ENCODE results near the gene MED6.

The MED6 gene
- 35.3 to 38.1 reads per million in 2 donors for total RNA-seq

- peak; percentile 61 for DNase-seq
These were observed at the start of gene MED6 for GRCh38 chr14:70600382-70601157. MED6 (minus strand) TSS chr14:70600655; CDS start chr14:70600637, 18 bp downstream.

DNA sequence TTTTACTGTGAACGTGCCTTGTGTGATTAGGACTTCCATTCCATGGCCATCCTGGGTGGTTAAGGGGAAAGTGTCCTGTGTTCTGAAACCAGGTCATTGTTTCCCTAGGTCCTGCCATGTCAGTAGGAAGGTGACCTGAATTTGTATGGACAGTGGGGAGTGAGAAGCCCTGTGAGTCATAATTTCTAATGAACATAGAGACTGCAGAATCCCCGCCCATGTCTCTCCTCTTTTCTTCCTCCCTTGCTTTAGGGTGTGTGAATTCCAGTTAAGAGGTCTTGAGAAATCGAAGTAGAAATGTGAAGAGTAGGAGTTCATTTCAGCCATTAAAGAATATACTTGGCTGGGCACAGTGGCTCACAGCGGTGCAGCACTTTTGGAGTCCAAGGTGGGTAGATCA, 49.3 kb upstream of the MED6 start:
- DNase-seq: no peak

GRCh38 chr14:70648346-70648745, 47.9 kb upstream of the MED6 start:
- DNase-seq: no peak

DNA sequence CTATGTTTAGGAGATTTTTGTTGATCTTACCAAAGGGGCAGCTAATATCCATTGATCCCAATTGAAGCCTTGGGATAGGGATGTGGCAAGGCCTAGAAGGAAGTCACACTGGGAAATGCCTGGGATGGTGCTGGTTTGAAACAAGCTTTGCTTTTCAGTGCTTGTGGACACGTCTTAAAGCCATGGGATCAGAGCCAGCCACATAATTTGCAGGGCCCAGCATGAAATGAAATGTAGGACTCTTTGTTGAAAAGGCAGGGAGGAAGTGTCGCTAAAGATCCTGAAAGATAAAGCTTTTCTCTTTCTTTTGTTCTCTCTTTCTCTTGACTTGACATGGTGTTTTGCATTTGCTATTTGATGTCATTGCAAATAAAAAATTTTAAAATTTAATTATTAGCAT, 46.2 kb upstream of the MED6 start:
- no peak for DNase-seq

GRCh38 chr14:70645892-70646291, 45.4 kb upstream of the MED6 start:
- DNase-seq: no peak

DNA sequence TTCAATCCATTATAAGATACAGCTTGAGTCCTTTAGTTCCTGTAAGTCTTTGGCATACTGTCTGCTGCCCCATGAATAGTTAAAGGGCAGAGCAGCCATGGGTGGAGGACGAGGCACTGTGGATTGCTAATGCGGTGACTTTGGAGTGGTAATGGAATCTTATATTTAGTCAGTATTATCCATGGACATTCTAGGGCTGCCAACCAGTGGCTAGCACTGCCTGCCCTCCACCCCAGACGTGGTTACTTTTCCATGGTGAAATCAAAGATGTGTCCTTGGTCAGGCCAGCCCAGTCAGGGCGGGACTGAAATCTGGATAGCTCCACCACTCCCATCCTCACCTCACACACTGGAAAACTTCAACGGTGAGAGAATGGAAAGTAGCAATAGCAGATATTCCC, 43.5 kb upstream of the MED6 start:
- DNase-seq: no peak

DNA sequence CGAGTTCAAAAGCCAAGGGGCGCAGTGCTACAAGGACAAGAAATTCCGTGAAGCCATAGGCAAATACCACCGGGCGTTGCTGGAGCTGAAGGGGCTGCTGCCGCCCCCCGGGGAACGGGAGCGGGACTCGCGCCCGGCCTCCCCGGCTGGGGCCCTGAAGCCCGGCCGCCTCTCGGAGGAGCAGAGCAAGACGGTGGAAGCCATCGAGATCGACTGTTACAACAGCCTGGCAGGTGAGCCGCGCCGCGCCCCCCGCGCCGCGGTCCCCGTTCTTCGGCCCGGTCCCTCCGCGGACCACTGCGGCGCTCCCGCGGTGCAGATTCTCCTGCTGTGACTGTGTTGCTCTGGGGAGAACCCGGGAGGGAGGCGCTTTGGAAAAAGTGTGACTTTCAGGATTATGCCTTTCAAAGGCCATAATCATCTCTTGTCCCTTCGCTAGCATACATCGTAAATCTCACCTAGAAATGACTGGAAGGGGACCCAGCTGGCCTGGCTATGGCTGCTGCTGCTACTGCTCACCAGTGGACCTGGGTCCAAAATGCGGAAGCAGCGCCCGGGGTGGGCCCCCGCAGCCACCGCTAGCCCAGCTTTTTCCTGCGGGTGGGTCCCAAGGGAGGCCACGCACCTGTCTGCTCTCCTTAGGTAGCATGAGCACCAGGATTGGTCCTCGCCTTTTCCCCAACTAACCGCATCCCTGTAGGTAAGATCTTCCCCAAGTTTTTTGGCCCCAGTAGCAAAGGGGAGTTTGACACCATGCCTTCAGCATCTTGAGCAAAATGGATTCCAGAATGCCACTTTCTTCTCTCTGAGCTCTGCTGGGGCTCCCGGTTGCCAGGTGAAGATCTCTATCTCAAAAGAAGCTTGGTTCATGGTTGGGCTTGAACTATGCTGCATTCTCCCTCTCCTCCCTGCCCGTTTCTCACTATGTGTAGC, 42.1 kb upstream of the MED6 start:
- peak; percentile 20 for DNase-seq

DNA sequence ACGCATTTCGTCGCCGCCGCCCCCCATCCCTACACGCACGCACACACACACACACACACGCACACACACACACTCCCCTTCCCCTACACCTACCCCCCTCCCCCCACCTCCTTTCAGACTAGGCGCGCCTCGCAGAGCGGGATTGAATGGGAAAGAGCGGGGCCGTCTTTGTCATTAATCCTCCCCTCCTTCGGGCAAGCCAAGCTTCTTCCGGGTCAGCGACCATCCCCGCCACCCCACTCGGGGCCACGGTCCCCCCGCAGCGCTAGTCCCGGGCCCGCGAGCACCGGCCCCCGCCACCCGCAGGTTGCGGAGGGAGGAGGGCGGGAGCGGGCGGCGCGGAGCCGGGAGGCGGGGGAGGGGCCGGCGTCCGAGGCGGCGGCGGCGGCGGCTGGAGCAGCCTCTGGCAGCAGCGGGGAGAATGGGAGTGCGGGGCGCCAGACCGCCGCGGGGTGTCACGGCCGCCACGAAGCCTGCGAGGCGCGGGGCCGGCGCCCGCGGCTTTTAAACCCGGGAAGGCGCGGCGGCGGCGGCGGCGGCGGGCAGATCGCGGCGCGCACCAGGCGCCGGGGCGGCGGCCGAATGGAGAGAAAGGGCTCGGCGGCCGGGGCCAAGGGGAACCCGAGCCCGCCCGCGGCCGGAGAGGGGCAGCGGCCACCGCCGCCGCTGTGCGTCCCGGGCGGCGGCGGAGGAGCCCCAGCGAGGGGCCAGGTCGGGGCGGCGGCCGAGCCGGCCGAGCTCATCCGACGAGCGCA, 41.3 kb upstream of the MED6 start, which contains the start of gene TTC9:
Gene TTC9, plus strand, starts transcription at position 369 of the 755 bp plus-strand sequence. Its CDS starts 214 bp downstream, at position 583.
- DNase-seq: peak; percentile 29

DNA sequence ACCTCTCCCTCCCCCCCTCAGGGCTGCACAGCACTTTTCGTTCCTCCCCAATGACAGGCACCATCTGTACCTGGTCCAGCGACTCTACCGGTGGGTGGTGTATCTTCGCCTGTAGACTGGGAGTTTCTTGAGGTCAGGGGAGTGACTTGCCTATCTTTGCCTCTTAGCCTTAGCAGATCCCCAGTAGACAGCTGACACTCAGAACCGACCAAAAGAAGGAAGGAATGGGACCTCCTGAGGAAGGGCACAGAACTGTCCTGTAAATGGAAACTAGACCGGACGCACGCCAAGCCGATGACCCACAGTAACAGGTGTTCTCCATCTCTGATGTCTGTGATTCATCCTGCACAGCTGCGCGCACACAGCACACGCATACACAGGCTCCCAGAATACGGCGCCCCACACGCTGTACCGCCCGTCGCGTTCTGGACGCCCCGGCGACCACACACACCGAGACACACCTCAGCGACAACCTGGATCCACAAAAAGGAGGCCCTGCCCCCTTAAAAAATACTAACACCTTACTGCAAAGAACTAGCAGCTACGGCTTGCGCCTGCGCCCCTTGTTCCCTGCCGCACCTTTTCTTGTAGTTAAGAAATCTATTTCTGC, 40.6 kb upstream of the MED6 start:
- peak; percentile 25 for DNase-seq

GRCh38 chr14:70638416-70638815, 38.0 kb upstream of the MED6 start:
- no peak for DNase-seq

- no peak for DNase-seq
These were observed 35.6 kb upstream of the MED6 start for GRCh38 chr14:70635971-70636595.

GRCh38 chr14:70631948-70632347, 31.5 kb upstream of the MED6 start:
- DNase-seq: no peak

DNA sequence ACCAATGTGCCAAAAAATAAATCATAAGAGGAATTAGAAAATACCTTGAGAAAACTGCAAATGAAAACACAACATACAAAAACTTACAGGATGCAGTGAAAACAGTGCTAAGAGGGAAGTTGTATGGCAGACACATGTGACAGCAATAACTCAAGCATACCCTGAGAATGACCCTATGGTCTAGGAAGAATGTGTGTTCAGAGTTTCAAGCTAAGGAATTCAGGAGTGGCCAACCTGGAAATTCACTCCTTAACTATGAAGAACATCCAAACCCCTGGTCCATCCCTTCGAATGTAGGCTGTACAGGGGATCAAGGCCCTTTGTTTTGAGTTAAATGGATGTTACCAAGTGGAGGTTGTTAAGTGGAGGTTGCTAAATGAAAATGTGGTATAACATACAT, 24.5 kb upstream of the MED6 start:
- no peak for DNase-seq

DNA sequence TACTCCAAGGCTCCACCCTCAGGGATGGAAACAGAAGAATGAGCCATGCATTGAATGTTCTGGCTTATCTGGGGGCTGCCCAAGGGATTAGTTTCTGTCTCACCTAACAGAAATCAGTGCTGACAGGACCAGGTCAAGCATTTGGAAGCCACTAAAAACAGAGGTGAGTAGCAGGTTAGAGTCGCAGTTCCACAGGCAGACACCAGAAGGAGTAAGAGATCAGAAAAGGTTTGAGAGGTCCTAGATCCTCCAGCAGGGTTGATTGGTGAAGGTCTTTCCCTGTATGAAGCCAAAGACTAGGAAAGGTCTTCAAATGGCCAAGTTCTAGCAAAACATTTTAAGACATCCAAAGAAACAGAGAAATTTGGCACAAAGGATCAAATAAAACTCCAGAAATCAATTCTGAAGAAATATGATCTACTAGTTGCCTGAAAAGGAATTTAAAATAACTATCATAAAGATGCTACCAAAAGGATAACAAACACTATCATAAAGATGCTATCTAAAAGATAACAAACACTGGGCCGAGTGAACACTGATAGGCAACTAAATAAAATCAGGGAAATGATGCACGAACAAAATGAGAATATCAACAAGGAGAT, 21.8 kb upstream of the MED6 start:
- DNase-seq: no peak

- DNase-seq: no peak
These were observed 19.3 kb upstream of the MED6 start for GRCh38 chr14:70619708-70620107.

- no peak for DNase-seq
These were observed 17.9 kb upstream of the MED6 start for GRCh38 chr14:70618314-70618713.

GRCh38 chr14:70616646-70617045, 16.2 kb upstream of the MED6 start:
- no peak for DNase-seq

DNA sequence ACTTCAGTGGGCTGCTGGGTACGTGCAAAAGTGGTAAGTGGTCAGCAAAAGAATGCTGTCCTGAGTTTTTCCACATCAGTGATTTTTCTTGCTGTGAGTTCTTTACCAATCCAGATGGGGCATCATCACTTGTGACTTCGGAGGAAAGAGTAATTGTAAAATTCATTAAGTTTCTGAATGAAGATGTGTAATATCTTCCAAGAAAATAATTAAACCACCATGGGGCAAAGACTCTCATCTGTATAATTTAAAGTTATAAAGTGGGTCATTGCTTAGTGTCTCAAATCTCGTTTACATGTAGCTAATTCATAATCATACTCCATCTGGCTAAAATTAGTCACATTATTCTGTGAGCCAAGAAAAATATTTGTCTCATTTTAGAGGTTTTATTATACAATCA, 10.8 kb upstream of the MED6 start:
- DNase-seq: no peak

DNA sequence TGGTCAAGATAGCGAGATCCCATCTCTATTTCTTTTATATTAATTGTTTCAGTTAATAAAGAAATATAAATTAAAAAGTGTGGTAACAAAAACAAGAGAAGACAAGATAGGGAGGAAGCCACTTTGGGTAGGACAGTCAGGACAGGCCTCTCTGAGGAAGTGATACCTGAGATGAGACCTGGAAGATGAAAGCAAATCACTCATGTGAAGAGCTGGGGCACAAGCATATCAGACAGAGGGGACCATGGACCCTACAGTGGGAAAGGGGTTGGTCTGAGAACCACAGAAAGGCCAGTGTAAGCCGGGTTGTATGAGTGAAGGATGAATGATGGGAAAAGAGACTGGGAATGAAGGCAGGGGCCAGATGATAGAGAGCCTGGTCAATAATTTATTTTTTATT, 1.8 kb upstream of the MED6 start:
- DNase-seq: no peak

- DNase-seq: no peak
These were observed 707 bp upstream of the MED6 start for GRCh38 chr14:70601162-70601561.

- no peak for DNase-seq
These were observed 1.1 kb downstream of the MED6 start for GRCh38 chr14:70599345-70599744.

GRCh38 chr14:70597731-70598130, 2.7 kb downstream of the MED6 start:
- no peak for DNase-seq

Data from activated gamma-delta T cell (primary cell).